ENCODE results near the gene PCDHA1.
"Not testable (repeated sequence)": the region's sequence is repeated elsewhere in the genome, so short reads cannot be mapped to it uniquely, and the experiment has no call there.

PCDHA1 gene

DNA sequence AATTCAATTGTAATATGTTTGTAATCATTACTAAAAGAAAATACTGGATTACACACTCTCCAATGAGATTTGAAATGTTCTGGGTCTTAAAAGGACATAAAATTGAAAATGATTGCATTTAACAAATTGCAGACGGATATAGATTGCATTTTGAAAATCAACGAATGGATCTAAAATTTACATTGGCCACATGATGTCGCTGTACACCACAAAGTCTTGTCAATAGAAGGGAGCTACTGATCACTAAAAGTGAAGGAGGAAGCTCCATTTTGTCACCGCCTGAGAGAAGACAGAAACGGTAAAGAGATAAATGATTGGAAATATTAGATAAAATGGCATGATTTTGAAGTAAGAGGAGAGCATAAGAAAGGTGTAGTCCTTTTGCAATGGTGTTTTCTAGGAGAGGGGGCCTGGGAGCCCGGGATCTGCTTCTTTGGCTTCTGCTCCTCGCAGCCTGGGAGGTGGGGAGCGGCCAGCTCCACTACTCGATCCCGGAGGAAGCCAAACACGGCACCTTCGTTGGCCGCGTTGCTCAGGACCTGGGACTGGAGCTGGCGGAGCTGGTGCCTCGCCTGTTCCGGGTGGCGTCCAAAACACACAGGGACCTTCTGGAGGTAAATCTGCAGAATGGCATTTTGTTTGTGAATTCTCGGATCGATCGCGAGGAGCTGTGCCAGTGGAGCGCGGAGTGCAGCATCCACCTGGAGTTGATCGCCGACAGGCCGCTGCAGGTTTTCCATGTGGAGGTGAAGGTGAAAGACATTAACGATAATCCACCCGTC is at the start of gene PCDHA1:
PCDHA1 (plus strand) TSS at position 236 of the 782 bp plus-strand sequence.
- no peak for DNase-seq (ENCODE audit: low read depth)

DNA sequence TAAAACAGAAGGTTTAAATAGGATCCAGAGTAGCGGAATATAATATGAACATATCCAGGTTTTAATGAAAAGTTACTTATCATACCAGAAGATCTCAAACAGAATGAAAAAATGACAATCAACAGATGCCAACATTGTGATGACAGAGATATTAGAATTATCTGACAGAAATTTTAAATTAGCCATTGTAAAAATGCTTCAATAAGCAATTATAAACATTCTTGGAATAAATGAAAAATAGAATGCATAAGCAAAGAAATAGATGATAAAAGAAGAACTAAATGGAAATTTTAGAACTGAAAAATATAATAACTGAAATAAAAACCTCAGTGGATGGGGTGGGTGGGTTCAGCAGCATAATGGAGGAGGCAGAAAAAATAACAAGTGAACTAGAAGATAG is 48.5 kb upstream of the PCDHA1 start:
- DNase-seq (ENCODE audit: low read depth): no peak

DNA sequence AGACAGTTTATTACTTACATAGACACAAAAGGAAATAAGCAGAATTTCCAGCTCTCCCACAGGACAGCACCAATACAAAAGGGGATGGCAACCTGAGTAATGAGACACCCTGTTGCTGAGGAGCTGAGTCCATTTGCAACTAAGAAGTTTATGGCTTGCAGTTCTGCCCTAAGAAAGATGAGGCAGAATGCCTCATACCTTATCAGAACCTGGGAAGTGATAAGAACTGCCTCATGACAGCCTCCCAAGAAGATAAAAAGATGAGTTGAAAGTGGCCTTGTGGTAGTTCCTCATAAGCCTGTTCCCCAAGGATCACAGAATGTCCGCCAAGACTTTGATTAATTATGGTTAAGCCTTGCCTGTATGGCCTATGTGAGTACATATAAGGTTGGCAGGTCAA is 44.0 kb upstream of the PCDHA1 start:
- no peak for DNase-seq (ENCODE audit: low read depth)

DNA sequence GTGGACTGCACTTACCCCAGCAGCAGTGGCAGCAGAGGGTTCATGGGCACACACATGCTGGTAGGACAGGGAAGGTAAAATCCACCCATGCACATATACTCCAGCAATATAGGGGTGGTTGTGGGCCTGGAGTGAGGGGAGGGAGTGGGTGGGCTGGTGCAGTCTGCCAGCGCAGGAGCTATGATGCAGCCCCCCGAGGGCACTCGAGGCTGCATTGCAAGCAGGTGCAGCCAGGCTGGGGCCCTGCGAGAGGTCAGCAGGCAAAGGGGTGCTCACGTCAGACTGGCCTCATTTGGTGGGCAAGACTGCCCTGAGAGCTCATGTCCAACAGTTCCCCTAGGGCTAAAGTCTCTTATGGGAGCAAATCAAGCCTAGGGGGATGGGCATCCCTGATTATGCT is 32.4 kb upstream of the PCDHA1 start:
- DNase-seq (ENCODE audit: low read depth): no peak

DNA sequence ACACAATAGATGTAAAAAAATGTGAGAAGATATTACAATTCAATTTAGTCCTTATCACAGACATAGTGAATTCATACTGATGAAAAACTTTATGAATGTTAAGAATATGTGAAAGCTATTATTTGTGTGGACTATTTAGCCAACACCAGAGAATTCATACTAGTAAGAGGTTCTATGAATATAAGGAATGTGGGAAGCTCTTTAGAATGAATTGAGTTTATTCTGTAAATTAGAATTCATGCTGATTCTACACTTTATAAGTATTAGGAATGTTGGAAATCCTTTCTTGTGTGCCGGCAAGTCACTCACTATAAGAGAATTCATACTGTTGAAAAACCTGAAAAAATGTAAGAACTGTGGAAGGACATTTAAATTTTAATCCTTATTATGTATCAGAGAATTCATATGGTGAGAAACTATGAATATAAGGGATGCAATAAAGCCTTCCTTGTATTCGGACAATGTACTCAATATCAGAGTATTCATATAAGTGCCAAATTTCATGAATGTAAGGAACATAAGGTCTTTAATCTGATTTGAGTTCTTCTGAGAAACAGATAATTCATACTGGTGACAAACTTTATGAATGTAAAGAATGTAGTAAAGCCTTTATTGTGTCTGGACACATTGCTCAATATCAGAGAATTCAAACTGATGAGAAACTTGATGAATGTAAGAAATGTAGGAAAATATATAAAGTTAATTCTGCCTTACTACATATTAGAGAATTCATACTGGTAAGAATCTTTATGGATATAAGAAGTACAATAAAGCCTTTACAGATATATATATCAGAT is 21.6 kb upstream of the PCDHA1 start:
- DNase-seq (ENCODE audit: low read depth): no peak

DNA sequence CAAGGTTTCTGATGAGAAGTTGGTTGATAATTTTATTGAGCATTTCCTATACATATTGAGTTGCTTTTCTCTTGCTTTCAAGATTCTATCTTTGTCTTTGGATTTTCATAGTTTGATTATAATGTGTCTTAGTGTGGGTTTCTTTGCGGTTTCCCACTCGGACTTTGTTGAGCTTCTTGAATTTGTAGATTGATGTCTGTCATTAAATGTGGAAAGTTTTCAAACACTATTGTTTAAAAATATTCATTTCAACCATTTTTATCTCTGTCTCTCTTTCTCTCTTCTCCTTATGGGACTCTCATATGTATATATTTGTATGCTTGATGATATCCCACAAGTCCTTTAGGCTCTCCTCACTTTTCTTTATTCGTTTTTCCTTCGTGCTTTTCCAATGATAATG is 18.5 kb upstream of the PCDHA1 start:
- no peak for DNase-seq (ENCODE audit: low read depth)

DNA sequence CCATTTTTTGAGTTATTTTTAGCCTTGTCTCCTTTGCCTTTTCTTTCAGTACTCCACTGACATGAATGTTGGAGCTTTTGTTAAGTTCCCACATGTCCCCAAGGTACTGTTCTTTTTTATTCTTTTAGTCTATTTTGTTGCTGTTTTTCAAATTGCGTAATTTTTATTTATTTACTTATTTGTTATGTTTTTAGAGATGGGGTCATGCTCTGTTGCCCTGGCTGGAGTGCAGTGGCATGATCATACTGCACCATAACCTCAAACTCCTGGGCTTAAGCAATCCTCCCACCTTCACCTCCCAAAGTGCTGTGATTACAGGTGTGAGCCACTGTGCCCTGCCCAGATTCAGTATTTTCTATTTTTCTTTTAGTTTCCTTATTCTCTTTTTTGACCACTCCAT is 5.4 kb upstream of the PCDHA1 start:
- DNase-seq (ENCODE audit: low read depth): no peak

DNA sequence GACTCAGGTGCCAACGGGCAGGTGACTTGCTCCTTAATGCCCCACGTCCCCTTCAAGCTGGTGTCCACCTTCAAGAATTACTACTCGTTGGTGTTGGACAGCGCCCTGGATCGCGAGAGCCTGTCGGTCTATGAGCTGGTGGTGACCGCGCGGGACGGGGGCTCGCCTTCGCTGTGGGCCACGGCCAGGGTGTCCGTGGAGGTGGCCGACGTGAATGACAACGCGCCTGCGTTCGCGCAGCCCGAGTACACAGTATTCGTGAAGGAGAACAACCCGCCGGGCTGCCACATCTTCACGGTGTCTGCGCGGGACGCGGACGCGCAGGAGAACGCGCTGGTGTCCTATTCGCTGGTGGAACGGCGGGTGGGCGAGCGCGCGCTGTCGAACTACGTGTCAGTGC is 1.5 kb downstream of the PCDHA1 start:
- DNase-seq (ENCODE audit: low read depth): not testable (repeated sequence)

DNA sequence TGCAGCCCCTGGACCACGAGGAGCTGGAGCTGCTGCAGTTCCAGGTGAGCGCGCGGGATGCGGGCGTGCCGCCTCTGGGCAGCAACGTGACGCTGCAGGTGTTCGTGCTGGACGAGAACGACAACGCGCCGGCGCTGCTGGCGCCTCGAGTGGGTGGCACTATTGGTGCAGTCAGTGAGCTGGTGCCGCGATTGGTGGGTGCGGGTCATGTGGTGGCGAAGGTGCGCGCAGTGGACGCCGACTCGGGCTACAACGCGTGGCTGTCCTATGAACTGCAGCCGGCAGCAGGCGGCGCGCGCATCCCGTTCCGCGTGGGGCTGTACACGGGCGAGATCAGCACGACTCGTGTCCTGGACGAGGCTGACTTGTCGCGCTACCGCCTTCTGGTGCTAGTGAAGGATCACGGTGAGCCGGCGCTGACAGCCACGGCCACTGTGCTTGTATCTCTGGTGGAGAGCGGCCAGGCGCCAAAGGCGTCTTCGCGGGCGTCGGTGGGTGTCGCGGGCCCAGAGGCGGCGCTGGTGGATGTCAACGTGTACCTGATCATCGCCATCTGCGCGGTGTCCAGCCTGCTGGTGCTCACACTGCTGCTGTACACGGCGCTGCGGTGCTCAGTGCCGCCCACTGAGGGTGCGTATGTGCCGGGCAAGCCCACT is 2.0 kb downstream of the PCDHA1 start:
- DNase-seq (ENCODE audit: low read depth): not testable (repeated sequence)

DNA sequence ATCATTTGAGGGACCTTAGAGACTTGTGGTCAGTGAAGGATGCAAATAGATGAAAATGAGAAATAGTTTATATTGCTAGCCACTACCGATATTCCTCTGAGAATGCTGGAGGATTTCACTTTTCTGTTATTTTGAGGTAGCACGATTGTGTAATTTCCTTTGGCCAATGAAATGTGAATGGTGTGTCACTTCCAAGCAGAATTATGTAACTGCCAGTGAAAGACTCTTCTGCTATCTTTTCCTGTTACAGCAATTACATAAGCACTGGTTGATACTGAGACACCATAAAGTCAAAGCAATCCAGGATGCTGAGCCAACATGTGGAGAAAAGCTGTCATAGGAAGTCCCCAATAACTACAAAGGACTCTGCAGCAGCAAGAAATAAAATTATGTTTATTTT is 5.1 kb downstream of the PCDHA1 start:
- DNase-seq (ENCODE audit: low read depth): no peak

DNA sequence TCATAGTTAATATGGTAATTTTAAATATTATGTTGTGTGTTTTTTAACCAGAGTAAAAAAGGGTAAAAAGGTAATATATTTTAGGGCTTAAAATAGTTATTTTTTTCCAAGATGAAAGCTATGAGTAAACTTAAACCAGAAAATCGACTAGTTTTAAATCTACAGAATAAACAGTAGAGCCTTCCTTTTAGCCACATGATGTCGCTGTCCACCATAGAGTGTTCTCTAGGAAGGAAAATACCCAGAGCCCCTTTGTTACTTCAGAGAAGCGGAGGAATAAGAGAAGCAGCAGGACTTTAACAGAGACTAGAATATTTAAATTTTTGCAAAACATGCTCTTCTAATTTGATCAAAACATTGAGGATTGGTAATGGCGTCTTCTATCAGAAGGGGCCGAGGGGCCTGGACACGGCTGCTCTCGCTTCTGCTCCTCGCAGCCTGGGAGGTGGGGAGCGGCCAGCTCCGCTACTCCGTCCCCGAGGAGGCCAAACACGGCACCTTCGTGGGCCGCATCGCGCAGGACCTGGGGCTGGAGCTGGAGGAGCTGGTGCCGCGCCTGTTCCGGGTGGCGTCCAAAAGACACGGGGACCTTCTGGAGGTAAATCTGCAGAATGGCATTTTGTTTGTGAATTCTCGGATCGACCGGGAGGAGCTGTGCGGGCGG is 8.8 kb downstream of the PCDHA1 start, which contains the start of gene PCDHA2:
PCDHA2 (plus strand) TSS at position 258 of the 664 bp plus-strand sequence.
- no peak for DNase-seq (ENCODE audit: low read depth)

DNA sequence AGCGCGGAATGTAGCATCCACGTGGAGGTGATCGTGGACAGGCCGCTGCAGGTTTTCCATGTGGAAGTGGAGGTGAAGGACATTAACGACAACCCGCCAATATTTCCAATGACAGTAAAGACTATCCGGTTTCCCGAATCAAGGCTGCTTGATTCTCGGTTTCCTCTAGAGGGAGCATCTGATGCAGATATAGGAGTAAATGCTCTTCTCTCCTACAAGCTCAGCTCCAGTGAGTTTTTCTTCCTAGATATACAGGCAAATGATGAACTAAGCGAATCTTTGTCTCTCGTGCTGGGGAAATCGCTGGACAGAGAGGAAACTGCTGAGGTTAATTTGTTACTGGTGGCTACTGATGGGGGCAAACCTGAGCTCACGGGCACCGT is 9.3 kb downstream of the PCDHA1 start:
- no peak for DNase-seq (ENCODE audit: low read depth)

DNA sequence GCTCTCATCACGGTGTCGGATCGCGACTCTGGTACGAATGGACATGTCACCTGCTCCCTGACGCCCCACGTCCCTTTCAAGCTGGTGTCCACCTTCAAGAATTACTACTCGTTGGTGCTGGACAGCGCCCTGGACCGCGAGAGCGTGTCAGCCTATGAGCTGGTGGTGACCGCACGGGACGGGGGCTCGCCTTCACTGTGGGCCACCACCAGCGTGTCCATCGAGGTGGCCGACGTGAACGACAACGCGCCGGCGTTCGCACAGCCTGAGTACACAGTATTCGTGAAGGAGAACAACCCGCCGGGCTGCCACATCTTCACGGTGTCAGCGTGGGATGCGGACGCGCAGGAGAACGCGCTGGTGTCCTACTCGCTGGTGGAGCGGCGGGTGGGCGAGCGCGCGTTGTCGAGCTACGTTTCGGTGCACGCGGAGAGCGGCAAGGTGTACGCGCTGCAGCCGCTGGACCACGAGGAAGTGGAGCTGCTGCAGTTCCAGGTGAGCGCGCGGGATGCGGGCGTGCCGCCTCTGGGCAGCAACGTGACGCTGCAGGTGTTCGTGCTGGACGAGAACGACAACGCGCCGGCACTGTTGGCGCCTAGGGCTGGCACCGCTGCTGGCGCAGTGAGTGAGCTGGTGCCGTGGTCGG is 10.3 kb downstream of the PCDHA1 start:
- DNase-seq (ENCODE audit: low read depth): not testable (repeated sequence)

DNA sequence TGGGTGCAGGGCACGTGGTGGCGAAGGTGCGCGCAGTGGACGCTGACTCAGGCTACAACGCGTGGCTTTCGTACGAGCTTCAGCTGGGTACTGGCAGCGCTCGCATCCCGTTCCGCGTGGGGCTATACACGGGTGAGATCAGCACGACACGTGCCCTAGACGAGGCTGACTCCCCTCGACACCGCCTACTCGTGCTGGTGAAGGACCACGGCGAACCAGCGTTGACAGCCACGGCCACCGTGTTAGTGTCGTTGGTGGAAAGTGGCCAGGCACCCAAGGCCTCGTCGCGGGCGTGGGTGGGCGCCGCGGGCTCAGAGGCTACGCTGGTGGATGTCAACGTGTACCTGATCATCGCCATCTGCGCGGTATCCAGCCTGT is 10.8 kb downstream of the PCDHA1 start:
- DNase-seq (ENCODE audit: low read depth): no peak

DNA sequence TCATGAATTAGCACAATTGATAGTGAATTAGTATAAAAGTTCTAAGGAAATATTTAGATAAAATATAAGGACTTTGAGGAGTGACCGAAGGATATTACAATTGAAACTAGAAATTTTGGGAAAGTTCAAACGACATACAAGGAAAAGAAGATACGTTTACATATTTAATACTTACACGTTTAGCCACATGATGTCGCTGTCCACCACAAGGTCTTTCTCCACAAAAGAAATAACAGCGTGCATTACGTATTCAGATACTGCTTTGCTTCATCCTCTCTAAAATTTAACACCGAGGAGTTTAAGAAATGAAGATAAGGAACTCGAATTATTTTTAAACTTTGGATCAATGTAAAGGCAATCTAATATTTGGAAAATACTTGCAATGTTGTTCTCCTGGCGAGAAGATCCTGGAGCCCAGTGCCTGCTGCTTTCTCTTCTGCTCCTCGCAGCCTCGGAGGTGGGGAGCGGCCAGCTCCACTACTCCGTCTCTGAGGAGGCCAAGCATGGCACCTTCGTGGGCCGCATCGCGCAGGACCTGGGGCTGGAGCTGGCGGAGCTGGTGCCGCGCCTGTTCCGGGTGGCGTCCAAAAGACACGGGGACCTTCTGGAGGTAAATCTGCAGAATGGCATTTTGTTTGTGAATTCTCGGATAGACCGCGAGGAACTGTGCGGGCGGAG is 15.0 kb downstream of the PCDHA1 start, which contains the start of gene PCDHA3:
PCDHA3 (plus strand) TSS at position 242 of the 678 bp plus-strand sequence.
- no peak for DNase-seq (ENCODE audit: low read depth)

DNA sequence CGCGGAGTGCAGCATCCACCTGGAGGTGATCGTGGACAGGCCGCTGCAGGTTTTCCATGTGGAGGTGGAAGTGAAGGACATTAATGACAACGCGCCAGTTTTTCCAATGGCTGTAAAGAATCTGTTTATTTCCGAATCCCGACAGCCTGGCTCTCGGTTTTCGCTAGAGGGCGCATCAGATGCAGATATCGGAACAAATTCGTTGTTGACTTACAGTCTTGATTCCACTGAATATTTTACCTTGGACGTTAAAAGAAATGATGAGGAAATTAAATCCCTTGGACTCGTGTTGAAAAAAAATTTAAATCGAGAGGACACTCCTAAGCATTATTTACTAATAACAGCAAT is 15.5 kb downstream of the PCDHA1 start:
- no peak for DNase-seq (ENCODE audit: low read depth)

DNA sequence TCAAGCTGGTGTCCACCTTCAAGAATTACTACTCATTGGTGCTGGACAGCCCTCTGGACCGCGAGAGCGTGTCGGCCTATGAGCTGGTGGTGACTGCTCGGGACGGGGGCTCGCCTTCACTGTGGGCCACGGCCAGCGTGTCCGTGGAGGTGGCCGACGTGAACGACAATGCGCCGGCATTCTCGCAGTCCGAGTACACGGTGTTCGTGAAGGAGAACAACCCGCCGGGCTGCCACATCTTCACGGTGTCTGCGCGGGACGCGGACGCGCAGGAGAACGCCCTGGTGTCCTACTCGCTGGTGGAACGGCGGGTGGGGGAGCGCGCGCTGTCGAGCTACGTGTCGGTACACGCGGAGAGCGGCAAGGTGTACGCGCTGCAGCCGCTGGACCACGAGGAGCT is 16.4 kb downstream of the PCDHA1 start:
- not testable (repeated sequence) for DNase-seq (ENCODE audit: low read depth)

DNA sequence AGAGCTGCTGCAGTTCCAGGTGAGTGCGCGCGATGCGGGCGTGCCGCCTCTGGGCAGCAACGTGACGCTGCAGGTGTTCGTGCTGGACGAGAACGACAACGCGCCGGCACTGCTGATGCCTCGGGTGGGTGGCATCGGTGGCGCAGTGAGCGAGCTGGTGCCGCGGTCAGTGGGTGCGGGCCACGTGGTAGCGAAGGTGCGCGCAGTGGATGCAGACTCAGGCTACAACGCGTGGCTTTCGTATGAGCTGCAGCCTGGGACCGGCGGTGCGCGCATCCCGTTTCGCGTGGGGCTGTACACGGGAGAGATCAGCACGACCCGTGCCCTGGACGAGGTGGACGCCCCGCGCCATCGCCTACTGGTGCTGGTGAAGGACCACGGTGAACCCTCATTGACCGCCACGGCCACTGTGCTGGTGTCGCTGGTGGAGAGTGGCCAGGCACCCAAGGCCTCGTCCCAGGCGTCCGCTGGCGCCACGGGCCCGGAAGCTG is 16.9 kb downstream of the PCDHA1 start:
- DNase-seq (ENCODE audit: low read depth): no peak

DNA sequence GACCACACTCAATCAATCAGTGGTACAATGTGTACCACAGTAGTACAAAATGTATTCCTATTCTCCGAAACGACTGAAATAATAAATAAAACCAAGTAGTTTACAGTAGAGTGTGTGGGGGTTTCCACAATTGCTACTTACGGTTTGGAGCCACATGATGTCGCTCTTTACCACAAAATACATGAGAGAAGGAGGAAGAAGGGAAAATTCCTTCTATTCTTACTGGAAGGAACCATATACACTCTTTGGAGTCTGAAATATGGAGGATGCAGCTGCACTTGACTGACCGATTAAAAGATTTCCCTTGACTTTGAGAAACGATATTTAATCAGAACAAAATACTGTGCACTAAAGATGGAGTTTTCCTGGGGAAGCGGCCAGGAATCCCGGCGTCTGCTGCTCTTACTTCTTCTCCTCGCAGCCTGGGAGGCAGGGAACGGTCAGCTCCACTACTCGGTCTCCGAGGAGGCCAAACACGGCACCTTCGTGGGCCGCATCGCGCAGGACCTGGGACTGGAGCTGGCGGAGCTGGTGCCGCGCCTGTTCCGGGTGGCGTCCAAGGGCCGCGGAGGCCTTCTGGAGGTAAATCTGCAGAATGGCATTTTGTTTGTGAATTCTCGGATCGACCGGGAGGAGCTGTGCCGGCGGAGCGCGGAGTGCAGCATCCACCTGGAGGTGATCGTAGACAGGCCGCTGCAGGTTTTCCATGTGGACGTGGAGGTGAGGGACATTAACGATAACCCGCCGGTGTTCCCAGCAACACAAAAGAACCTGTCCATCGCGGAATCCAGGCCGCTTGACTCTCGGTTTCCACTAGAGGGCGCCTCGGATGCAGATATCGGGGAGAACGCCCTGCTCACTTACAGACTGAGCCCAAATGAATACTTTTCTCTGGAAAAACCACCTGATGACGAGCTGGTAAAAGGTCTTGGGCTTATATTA is 21.2 kb downstream of the PCDHA1 start, which contains the start of gene PCDHA4:
PCDHA4 (plus strand) TSS at position 235 of the 942 bp plus-strand sequence.
- DNase-seq (ENCODE audit: low read depth): no peak
